ENCODE measurements around the gene ATP9B.

The ATP9B gene

DNA sequence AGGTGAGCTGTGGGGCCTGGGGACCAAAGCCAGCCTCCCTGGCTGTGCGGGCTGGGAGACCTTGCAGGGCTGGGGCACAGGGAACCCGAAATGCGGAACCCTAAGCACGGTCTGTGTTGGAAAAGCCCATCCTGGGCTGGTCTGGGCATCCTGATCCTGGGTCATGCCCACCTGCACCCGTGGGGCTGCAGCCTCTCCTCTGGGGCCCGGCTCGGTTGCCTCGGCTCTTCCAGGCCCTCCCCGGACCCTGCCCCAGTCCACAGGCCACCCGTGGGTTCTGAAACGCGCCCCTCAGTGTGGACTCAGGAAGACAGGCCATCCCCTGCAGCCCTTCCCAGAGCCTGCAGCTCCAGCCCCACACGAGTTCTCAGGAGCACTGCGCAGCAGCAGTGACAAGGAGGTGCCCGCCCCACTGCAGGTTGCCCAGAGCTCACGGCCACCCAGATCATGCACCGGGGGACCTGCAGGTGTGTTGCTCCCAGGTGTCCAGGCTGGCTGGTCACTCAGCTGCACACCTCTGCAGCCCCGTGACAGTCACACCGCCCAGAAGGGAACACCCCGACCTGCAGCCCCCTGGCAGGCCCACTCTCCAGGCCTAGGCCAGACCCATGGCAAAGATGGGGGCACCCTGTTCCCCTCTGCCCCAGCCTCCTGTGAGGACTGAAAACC, 314.3 kb downstream of the ATP9B start:
- H3K27me3 ChIP-seq (replicated peaks; ENCODE audit: insufficient read depth, low read length) = no peaks in the 10 kb centered on the region
- H4K20me1 ChIP-seq (ENCODE audit: insufficient read depth, low read length) = no peaks in the 10 kb centered on the region
- no peak overlapping the region for H3K9ac ChIP-seq (ENCODE audit: low read length)
- H3K27ac ChIP-seq (ENCODE audit: low read length) = no peak overlapping the region
- no peaks in the 10 kb centered on the region for H3F3A ChIP-seq (ENCODE audit: insufficient read depth, low read length)
- no peak overlapping the region for H3K4me2 ChIP-seq (ENCODE audit: low read depth, low read length)
- H3K4me3 ChIP-seq (ENCODE audit: low read length) = no peak overlapping the region
- no peaks in the 10 kb centered on the region for H3K9me2 ChIP-seq (replicated peaks; ENCODE audit: insufficient read depth, low read length)
- H2AFZ ChIP-seq (ENCODE audit: low read length) = no peak overlapping the region
- no peak for TF ChIP-seq EZH2phosphoT487 (IDR thresholded peaks at IDR 0.05; ENCODE audit: low read length)
- TF ChIP-seq EZH2 (optimal IDR thresholded peaks at IDR 0.05; ENCODE audit: low read depth, low read length) = no peak
- TF ChIP-seq, protein P1, sequence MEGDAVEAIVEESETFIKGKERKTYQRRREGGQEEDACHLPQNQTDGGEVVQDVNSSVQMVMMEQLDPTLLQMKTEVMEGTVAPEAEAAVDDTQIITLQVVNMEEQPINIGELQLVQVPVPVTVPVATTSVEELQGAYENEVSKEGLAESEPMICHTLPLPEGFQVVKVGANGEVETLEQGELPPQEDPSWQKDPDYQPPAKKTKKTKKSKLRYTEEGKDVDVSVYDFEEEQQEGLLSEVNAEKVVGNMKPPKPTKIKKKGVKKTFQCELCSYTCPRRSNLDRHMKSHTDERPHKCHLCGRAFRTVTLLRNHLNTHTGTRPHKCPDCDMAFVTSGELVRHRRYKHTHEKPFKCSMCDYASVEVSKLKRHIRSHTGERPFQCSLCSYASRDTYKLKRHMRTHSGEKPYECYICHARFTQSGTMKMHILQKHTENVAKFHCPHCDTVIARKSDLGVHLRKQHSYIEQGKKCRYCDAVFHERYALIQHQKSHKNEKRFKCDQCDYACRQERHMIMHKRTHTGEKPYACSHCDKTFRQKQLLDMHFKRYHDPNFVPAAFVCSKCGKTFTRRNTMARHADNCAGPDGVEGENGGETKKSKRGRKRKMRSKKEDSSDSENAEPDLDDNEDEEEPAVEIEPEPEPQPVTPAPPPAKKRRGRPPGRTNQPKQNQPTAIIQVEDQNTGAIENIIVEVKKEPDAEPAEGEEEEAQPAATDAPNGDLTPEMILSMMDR (IDR thresholded peaks at IDR 0.05; ENCODE audit: low read length) = no peak
- no peaks in the 10 kb centered on the region for H3K79me2 ChIP-seq (ENCODE audit: low read length)
- H3K9me3 ChIP-seq (replicated peaks; ENCODE audit: insufficient read depth, low read length) = no peaks in the 10 kb centered on the region
- no peaks in the 10 kb centered on the region for H3K36me3 ChIP-seq (replicated peaks; ENCODE audit: insufficient read depth, low read length)
- DNase-seq = no peak
- no peaks in the 10 kb centered on the region for H3K4me1 ChIP-seq (ENCODE audit: low read length)

DNA sequence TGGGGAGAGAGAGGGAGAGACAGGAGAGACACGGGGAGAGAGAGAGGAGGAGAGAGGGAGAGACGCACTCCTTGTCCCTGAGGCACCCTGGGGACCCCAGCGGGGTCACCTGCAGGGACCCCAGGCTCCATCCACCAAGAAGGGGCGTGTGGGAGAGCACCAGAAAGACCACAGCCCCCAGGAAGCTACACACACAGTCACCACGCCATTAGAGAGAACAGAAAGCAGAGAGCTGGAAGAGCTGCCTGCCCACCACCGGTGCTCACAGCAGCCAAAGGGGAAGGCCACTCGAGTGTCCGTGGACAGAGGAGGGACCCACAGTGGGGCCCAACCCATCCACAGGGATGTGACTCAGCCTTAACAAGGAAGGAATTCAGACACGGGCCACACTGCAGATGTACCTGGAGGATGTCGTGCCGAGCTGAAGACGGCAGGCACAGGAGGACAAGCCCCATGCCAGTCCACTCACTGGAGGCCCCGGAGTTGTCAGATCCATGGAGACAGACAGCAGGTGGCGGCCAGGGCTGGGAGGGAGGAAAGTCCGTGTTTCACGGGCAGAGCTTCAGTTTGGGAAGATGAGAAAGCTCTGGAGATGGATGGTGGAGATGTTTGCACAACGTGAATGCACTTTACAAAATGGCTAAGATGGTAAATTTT, 315.1 kb downstream of the ATP9B start:
- TF ChIP-seq EZH2phosphoT487 (IDR thresholded peaks at IDR 0.05; ENCODE audit: low read length) (no peak), EZH2 (optimal IDR thresholded peaks at IDR 0.05; ENCODE audit: low read depth, low read length) (no peak)
- TF ChIP-seq, protein P1 (IDR thresholded peaks at IDR 0.05; ENCODE audit: low read length) = no peak
- no peaks in the 10 kb centered on the region for H4K20me1 ChIP-seq (ENCODE audit: insufficient read depth, low read length)
- no peaks in the 10 kb centered on the region for H3K9me2 ChIP-seq (replicated peaks; ENCODE audit: insufficient read depth, low read length)
- H3K27ac ChIP-seq (ENCODE audit: low read length) = no peak overlapping the region
- no peak overlapping the region for H3K4me3 ChIP-seq (ENCODE audit: low read length)
- no peak overlapping the region for H3K4me2 ChIP-seq (ENCODE audit: low read depth, low read length)
- no peaks in the 10 kb centered on the region for H3K36me3 ChIP-seq (replicated peaks; ENCODE audit: insufficient read depth, low read length)
- no peaks in the 10 kb centered on the region for H3F3A ChIP-seq (ENCODE audit: insufficient read depth, low read length)
- H3K79me2 ChIP-seq (ENCODE audit: low read length) = no peaks in the 10 kb centered on the region
- no peaks in the 10 kb centered on the region for H3K9me3 ChIP-seq (replicated peaks; ENCODE audit: insufficient read depth, low read length)
- no peak overlapping the region for H2AFZ ChIP-seq (ENCODE audit: low read length)
- no peak for DNase-seq
- H3K9ac ChIP-seq (ENCODE audit: low read length) = no peak overlapping the region
- H3K27me3 ChIP-seq (replicated peaks; ENCODE audit: insufficient read depth, low read length) = no peaks in the 10 kb centered on the region
- no peaks in the 10 kb centered on the region for H3K4me1 ChIP-seq (ENCODE audit: low read length)

DNA sequence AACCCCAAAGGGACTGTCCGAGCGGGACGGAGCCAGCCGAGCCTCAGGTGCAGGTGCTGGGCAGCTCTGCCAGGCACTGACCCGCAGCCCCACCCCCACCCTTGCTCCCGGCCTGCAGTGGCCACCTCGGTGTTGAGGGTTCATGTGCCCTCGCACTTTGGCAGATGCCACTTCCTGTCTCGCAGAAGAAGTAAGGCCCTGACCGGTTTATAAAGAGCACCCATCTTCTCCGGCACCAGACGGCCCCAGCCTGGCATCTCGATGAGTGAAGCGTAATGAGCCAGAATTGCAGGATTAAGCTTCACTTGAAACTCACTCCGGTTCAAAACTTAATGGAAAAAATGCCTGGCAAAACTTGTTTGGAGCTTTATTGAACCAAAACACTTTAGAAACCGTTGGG, 315.6 kb downstream of the ATP9B start:
- Histone ChIP-seq H3K9me2 (replicated peaks; ENCODE audit: insufficient read depth, low read length) (no peaks in the 10 kb centered on the region), H3K4me3 (ENCODE audit: low read length) (no peak overlapping the region), H3F3A (ENCODE audit: insufficient read depth, low read length) (no peaks in the 10 kb centered on the region), H3K4me2 (ENCODE audit: low read depth, low read length) (no peak overlapping the region), H3K4me1 (ENCODE audit: low read length) (no peaks in the 10 kb centered on the region), H3K9me3 (replicated peaks; ENCODE audit: insufficient read depth, low read length) (no peaks in the 10 kb centered on the region), H3K79me2 (ENCODE audit: low read length) (no peaks in the 10 kb centered on the region), H3K36me3 (replicated peaks; ENCODE audit: insufficient read depth, low read length) (no peaks in the 10 kb centered on the region), H3K27ac (ENCODE audit: low read length) (no peak overlapping the region), H3K9ac (ENCODE audit: low read length) (no peak overlapping the region), H2AFZ (ENCODE audit: low read length) (no peak overlapping the region), H4K20me1 (ENCODE audit: insufficient read depth, low read length) (no peaks in the 10 kb centered on the region), H3K27me3 (replicated peaks; ENCODE audit: insufficient read depth, low read length) (no peaks in the 10 kb centered on the region; the same call in 1 of the 2 replicates)
- TF ChIP-seq EZH2 (optimal IDR thresholded peaks at IDR 0.05; ENCODE audit: low read depth, low read length) = no peak
- TF ChIP-seq EZH2phosphoT487 (IDR thresholded peaks at IDR 0.05; ENCODE audit: low read length) = no peak
- TF ChIP-seq, protein P1 (IDR thresholded peaks at IDR 0.05; ENCODE audit: low read length) = no peak
- DNase-seq = no peak

Measured in MM.1S (cell line).